Tibial nerve (tissue), 4 donors: ENCODE measurements around the gene MNS1.

Source experiments
- CTCF ChIP-seq, 5 experiments: fragments of 200-600 bp in 3 of 5; fragments of 450-650 bp in 2 of 5; sonication (generic) in 3 of 5; IDR thresholded peaks; one replicate each; pipeline ENCODE4 v1.5.1; 2016 to 2019; ENCODE audit warnings: antibody characterized with exemption in 5 of 5, mild to moderate bottlenecking in 3 of 5, moderate library complexity in 2 of 5
- EP300 ChIP-seq, 2 donors: sonication (generic); formaldehyde crosslinking; IDR thresholded peaks; one replicate each; pipeline ENCODE4 v1.6.1; 2017; ENCODE audit warnings: antibody characterized with exemption in 2 of 2, mild to moderate bottlenecking in 1 of 2
- POLR2A ChIP-seq, 2 donors: fragments of 450-650 bp; IDR thresholded peaks; one replicate each; pipeline ENCODE4 v1.6.1; 2017; ENCODE audit warnings: antibody characterized with exemption in 2 of 2, mild to moderate bottlenecking in 2 of 2, moderate library complexity in 2 of 2

- no peak for TF ChIP-seq CTCF (IDR thresholded peaks at IDR 0.05)
- no peak for TF ChIP-seq POLR2A (IDR thresholded peaks at IDR 0.05)
- TF ChIP-seq EP300 (IDR thresholded peaks at IDR 0.05) = no peak
Observed at GRCh38 chr15:56442354-56442753, 22.6 kb downstream of the MNS1 start.
